HG02981 (cell line): Measurements from ENCODE around the gene PATE1.

Experiments used
- ATAC-seq: cut with Tn5 transposase; IDR thresholded peaks from one replicate; pipeline ENCODE4 v1.9.1; 2021; ENCODE audit warnings: mild to moderate bottlenecking, moderate library complexity; ENCODE audit not compliant: unreplicated experiment

The PATE1 gene

DNA sequence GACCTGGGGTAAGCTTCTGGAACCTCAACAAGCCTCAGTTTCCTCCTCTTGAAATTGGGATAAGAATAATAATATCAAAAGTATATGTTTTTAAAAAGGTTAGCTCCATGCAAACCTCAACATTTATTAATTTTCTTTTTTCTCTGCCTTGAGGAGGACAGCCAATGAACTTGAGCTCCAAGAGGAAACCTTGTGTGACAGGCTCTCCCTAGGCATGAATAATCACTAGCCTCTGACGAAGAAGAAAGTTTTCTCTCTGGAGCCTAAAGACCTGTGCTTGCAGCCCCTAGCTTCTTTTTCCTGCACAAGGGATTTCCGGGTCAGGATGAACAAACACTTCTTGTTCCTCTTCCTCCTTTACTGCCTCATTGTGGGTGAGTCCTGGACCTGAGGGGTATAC lies 41.7 kb downstream of the PATE1 start, which contains the start of gene PATE3:
Gene PATE3, plus strand, starts transcription at position 301 of the 400 bp plus-strand sequence. Its CDS starts 25 bp downstream, at position 326.
- ATAC-seq, result no peak

GRCh38 chr11:125790825-125791224 lies 44.7 kb downstream of the PATE1 start:
- no peak for ATAC-seq

DNA sequence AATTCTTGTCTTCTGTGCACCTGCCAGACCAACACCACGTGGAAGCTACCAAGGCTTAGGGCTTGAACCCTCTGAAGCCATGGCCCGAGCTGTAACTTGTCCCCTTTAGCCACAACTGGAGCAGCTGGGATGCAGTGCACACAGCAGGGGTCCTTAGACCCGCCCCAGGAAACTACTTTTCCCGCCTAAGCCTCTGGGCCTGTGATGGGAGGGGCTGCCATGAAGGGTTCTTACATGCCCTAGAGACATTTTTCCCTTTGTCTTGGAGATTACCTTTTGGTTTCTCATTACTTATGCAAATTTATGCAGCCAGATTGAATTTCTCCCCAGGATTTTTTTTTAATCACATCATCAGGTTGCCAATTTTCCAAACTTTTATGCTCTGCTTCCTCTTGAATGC lies 51.6 kb downstream of the PATE1 start:
- ATAC-seq, result no peak
